Transverse colon (tissue), 3 donors: ENCODE measurements around the gene CLN6.

Experiments
- CTCF ChIP-seq, 5 experiments: fragments of 200-600 bp in 3 of 5; fragments of 450-650 bp in 2 of 5; sonication (generic) in 3 of 5; IDR thresholded peaks; 1 replicate in 2 of 5; 2 replicates in 3 of 5; pipeline ENCODE4 v1.5.1; 2016 to 2017; ENCODE audit warnings: antibody characterized with exemption in 5 of 5, inconsistent platforms in 3 of 5, mild to moderate bottlenecking in 2 of 5, moderate library complexity in 1 of 5
- POLR2A ChIP-seq: fragments of 450-650 bp; IDR thresholded peaks from one replicate; pipeline ENCODE4 v1.6.1; 2016; ENCODE audit warnings: antibody characterized with exemption, mild to moderate bottlenecking, moderate library complexity

- TF ChIP-seq CTCF (IDR thresholded peaks at IDR 0.05) (no peak), POLR2A (no peak)
Measured at GRCh38 chr15:68176601-68177000, 52.9 kb downstream of the CLN6 start.
